NCI-H2196 (cell line): ENCODE data around the gene VRK1.

Source experiments
- DNase-seq: peaks from one replicate; lab custom pipeline; 2025; ENCODE audit not compliant: unreplicated experiment; lab: John Stamatoyannopoulos, UW

VRK1 gene

DNA sequence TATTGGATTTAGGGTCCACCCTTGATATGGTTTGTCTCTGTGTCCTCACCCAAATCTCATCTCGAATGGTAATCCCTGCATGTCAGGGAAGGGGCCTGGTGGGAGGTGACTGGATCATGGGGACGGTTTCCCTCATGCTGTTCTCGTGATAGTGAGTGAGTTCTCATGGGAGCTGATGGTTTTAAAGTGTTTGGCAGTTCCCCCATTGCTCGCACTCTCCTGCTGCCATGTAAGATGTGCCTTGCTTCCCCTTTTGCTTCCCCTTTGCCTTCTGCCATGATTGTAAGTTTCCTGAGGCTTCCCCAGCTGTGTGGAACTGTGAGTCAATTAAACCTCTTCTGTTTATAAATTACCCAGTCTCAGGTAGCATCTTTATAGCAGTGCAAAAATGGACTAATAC lies 118.3 kb downstream of the VRK1 start:
- no peak for DNase-seq

DNA sequence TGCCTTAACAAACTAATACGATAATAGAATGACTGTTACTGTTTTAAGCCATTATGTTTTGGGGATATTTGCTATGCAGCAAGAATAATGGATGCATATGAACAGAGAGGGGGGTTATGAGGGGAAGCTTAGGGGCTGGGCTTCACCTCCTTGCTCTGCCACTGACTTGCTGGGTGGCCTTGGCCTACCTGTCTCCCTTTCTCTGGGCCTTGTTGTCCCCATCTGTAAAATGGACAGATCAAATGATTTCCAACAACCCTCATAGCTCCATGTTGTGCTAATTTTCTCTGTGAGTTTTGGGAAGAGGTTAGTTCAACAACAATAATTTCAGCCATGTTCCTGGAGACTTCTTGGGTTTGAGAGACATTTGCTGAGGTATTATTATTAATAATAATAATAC lies 119.6 kb downstream of the VRK1 start:
- DNase-seq: no peak

DNA sequence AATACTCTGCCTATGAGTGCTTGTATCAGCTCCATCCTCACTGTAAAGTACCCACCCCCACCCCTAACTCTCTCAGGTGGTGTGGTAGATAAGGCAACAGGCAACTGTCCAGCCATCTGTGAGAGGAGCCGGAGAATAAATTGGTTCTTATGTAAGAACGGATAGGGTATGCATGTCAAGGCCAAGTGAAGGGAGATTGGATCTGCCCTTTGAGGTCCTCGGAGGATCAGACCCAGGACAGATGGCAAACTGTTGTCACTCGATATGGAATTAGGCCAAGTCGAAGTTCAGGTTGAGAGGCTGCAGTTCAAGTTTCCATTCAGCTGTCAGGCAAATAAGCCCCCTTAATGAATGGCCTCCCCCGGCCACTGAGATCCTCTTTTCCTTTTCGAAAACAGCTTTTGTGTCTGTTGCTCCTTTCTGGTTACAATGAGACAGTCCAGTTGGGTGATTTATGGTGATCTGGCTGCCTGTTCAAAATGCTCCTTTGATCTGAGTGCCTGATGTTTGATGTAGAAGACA lies 120.3 kb downstream of the VRK1 start:
- DNase-seq: no peak

DNA sequence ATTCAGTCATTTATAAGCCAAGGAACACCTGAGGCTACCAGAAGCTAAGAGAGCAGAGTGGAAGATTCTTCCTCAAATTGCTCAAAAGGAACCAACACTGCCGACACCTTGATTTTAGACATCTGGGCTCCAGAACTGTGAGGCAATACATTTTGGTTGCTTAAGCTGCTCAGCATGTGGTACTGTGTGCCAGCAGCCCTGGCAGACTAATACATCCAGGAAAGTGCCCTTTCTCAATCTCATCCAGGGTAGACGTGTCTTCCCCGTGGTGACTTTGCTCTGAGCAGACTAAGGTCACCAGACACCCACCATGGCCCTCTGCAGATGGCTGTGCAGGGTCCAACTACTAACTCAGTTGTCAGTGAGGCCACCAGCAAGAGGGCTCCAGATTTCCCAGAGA lies 122.8 kb downstream of the VRK1 start:
- DNase-seq: no peak

DNA sequence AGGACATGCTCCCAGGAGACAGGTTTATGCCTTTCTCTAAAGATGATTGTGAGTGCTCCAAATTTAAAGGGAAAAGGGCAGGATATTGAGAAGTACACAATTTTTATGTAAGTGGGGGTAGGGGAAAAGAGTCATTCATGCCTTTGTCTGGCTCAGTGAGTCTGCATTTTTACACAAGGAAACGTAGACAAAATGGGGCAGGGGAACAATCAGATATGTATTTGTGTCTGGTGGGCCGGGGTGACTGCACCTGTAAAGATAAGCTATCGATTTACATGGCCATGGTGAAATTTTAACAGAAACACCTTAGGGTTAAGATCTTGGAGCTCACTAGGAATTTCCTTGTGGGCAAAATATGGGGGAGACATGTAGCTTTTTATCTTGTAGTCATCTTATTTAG lies 123.6 kb downstream of the VRK1 start:
- DNase-seq: no peak

DNA sequence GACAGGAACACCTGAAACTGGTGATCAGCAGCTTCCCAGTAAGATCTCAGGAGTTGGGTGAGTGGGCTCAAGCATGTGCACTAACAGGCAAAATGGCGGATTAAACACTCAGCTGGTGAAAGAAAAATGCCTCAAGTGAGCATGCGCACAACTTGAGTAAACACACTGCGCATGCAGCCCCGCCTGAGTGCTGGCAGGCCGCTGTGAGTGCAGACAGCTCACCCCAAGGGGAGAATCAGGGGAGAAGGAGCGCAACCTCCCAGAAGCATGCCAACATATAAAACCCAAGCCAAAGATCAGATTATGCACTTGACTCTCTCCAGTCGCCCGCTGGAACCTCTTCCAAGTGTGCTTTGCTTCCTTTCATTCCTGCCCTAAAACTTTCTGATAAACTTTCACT lies 125.8 kb downstream of the VRK1 start:
- DNase-seq: no peak

DNA sequence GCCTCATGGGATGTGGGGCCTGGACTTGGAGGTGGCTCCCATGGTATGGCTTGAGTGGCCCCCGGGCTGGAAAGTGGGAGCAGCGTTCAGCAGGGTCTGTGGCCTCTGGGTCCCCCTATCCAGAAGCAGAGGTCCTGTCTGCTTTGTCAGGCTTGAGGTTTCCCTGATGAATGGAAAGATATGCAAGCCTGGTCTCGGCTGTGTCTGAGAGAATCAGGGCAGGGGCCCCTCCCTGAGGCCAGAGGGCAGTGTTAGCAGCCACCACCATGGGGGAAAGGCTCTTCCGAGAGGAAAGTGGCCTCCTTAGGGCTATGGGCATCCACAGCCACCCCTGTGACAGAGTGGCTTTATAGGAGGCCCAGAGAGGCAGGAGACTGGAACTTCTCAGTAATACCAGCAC lies 128.2 kb downstream of the VRK1 start:
- no peak for DNase-seq

DNA sequence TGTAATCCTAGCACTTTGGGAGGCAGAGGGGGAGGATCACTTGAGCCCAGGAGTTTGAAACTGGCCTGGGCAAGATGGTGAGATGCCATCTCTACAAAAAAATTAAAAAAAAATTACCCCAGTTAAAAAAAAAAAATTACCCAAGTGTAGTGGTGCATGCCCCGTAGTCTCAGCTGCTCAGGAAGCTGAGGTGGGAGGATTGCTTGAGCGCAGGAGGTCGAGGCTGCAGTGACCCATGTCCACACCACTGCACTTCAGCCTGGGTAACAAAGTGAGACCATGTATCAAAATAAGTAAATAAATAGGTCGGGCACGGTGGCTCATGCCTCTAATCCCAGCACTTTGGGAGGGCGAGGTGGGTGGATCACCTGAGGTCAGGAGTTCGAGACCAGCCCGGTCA lies 128.8 kb downstream of the VRK1 start:
- no peak for DNase-seq

DNA sequence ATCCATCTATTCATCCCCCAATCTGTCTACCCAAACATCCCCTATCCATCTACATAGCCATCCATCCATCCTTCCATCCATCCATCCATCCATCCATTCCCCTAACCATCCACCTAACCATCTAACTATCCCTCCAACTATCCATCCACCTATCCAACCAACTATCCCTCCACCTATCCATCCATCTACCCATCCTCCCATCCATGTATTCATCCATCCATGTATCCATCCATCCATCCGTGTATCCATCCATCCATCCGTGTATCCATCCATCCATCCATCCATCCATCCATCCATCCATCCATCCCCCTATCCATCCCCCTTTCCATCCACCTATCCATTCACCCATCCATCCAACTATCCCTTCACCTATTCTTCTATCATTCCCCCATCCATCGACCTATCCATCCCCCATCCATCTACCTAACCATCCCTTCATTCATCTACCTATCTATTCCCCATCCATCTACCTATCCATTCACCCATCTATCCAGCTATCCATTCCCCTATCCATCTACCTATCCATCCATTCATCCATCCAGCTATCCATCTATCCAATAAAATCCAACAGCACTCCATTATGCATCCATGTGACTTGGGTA lies 131.7 kb downstream of the VRK1 start:
- DNase-seq: no peak

DNA sequence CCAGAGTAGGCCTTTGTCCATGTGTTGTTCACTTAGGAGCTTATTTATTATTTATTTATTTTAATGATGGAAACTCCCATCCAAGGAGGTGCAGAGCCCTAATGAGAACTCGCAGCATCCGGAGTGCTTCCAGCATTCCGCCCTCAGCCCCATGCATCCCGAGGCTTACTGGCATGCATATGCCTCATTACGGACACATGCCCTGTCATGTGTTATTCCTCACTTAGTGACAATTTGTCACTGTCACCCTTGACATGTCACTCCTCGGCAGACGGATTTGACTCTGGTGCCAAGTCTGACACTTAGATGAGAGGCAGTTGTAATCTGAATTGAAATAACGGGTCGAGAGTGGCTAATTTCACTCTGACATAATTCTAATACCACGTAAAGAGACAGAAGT lies 132.8 kb downstream of the VRK1 start:
- DNase-seq: no peak

DNA sequence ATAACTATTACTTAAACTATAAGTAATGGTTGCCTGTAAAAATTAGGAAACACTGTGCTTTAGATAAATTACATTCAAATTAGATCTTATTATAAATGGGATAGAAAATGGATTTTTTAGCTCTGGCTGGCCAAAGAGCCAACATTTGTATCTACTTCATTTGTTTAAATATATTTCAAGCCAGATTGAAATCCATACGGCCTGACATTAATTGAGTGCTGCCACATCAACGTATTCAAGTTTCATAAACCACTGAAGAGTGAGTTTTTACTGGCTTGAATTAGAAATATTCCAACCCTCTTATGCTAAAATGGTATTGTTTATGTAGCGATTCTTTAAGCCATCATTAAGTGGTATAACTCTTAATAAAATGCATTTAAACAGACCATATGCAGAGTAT lies 133.3 kb downstream of the VRK1 start:
- no peak for DNase-seq
